Smooth muscle cell of the brain vasculature (primary cell): ENCODE measurements around the gene KCTD3.

ENCODE experiments used
- DNase-seq: peaks from one replicate; pipeline ENCODE4 v3.0.0-alpha.2; 2012; ENCODE audit warnings: low read depth, low spot score

Gene KCTD3

GRCh38 chr1:215566556-215567490 is at the start of gene KCTD3:
KCTD3 (plus strand) TSS chr1:215567304; CDS start chr1:215567686, 382 bp downstream.
- peak; percentile 21 for DNase-seq

- no peak for DNase-seq
Measured at GRCh38 chr1:215517441-215517891, 49.6 kb upstream of the KCTD3 start.

GRCh38 chr1:215518594-215518993 is 48.5 kb upstream of the KCTD3 start:
- no peak for DNase-seq

GRCh38 chr1:215521279-215521678 is 45.8 kb upstream of the KCTD3 start:
- no peak for DNase-seq

- no peak for DNase-seq
Measured at GRCh38 chr1:215523128-215523861, 43.8 kb upstream of the KCTD3 start.

- DNase-seq, result no peak
Measured at GRCh38 chr1:215523906-215524305, 43.2 kb upstream of the KCTD3 start.

- no peak for DNase-seq
Measured at GRCh38 chr1:215526147-215526845, 40.8 kb upstream of the KCTD3 start.

GRCh38 chr1:215526846-215527151 is 40.3 kb upstream of the KCTD3 start:
- DNase-seq, result no peak

- no peak for DNase-seq
Measured at GRCh38 chr1:215529111-215529510, 38.0 kb upstream of the KCTD3 start.

GRCh38 chr1:215529571-215529970 is 37.5 kb upstream of the KCTD3 start:
- DNase-seq, result no peak

GRCh38 chr1:215530401-215530984 is 36.6 kb upstream of the KCTD3 start:
- no peak for DNase-seq

GRCh38 chr1:215539803-215540570 is 27.1 kb upstream of the KCTD3 start:
- DNase-seq, result peak; percentile 51

- DNase-seq, result no peak
Measured at GRCh38 chr1:215542301-215542700, 24.8 kb upstream of the KCTD3 start.

- no peak for DNase-seq
Measured at GRCh38 chr1:215543191-215543606, 23.9 kb upstream of the KCTD3 start.

- no peak for DNase-seq
Measured at GRCh38 chr1:215543806-215544205, 23.3 kb upstream of the KCTD3 start.

- no peak for DNase-seq
Measured at GRCh38 chr1:215544566-215544965, 22.5 kb upstream of the KCTD3 start.

- DNase-seq, result no peak
Measured at GRCh38 chr1:215545096-215545495, 22.0 kb upstream of the KCTD3 start.

- no peak for DNase-seq
Measured at GRCh38 chr1:215547011-215547410, 20.1 kb upstream of the KCTD3 start.

GRCh38 chr1:215551806-215552205 is 15.3 kb upstream of the KCTD3 start:
- DNase-seq, result no peak

GRCh38 chr1:215554865-215555264 is 12.2 kb upstream of the KCTD3 start:
- DNase-seq, result no peak

GRCh38 chr1:215555531-215555930 is 11.6 kb upstream of the KCTD3 start:
- DNase-seq, result no peak
